K562 (cell line): ENCODE results near the gene FAM217B. TPM values are rescaled to one million over a fixed set of nuclear protein-coding genes. Genes with fewer than 3 reads are reported as not detected.

Experiments
- ATAC-seq: fragments of 200-7000 bp; cut with Tn5 transposase; 3 replicates; pipeline ENCODE4 v1.9.1; 2020; ENCODE audit warnings: moderate library complexity
- BruUV-seq: library from RNA; stranded (reverse); fragments of 400-500 nt; replicated peaks from 2 replicates; lab custom pipeline; 2021; lab: Mats Ljungman, UMichigan
- CTCF ChIA-PET: fragments of 300-600 bp; formaldehyde crosslinking; extraction: SDS; loops from one replicate; lab custom pipeline; 2021; ENCODE audit warnings: low intra/inter-chr PET ratio; lab: Yijun Ruan, JAX
- POLR2A ChIA-PET: fragments of 300-600, 350-650 bp; sonication (Branson Sonifier 250); formaldehyde crosslinking; extraction: SDS; loops from one replicate; lab custom pipeline; 2021; ENCODE audit warnings: antibody characterized with exemption, inconsistent platforms; lab: Yijun Ruan, JAX
- DNase-seq, 4 experiments: peaks; one replicate each; pipeline versions ENCODE4 v3.0.0 to v3.0.0-alpha.2; 2011 to 2018; ENCODE audit warnings: low spot score in 3 of 4, mixed read lengths in 3 of 4; ENCODE audit errors: extremely low read depth in 1 of 4
- FAIRE-seq: peaks from 2 replicates; lab custom pipeline; 2011; peaks lifted over from hg19 to GRCh38; lab: Jason Lieb, UNC
- H2AFZ ChIP-seq: 2 replicates; pipeline ENCODE4 v1.6.0; 2011; ENCODE audit warnings: low read depth, low read length, control low read depth, inconsistent platforms
- H3K27ac ChIP-seq: fragments of 200-600 bp; 3 replicates; pipeline ENCODE4 v1.8.0; 2011; ENCODE audit warnings: low read depth, mild to moderate bottlenecking, control low read depth, inconsistent platforms, low read length, moderate library complexity, mixed read lengths; ENCODE audit errors: extremely low read depth
- H3K27me3 ChIP-seq, 2 experiments: fragments of 300-600 bp in 1 of 2; 2 replicates in 1 of 2; 3 replicates in 1 of 2; pipeline versions ENCODE4 v1.6.0 to v1.8.0; 2011; ENCODE audit warnings: inconsistent platforms in 2 of 2, low read length in 2 of 2, mild to moderate bottlenecking in 1 of 2, mixed read lengths in 1 of 2, moderate library complexity in 1 of 2; ENCODE audit not compliant: control insufficient read depth in 2 of 2, insufficient read depth in 2 of 2
- H3K36me3 ChIP-seq: fragments of 300-600 bp; 3 replicates; pipeline ENCODE4 v1.8.0; 2011; ENCODE audit warnings: mild to moderate bottlenecking, low read length, inconsistent platforms; ENCODE audit not compliant: control insufficient read depth, insufficient read depth
- H3K4me1 ChIP-seq, 2 experiments: fragments of 200-600 bp in 1 of 2; replicated peaks in 1 of 2; 2 replicates in 1 of 2; 3 replicates in 1 of 2; pipeline versions ENCODE4 v1.5.1 to v1.8.0; 2011; ENCODE audit warnings: inconsistent platforms in 2 of 2, low read length in 2 of 2, mild to moderate bottlenecking in 1 of 2, mixed read lengths in 1 of 2, moderate library complexity in 1 of 2; ENCODE audit not compliant: control insufficient read depth in 2 of 2, insufficient read depth in 2 of 2
- H3K4me2 ChIP-seq: 2 replicates; pipeline ENCODE4 v1.6.1; 2011; ENCODE audit warnings: low read length, control low read depth, inconsistent platforms, mixed read lengths; ENCODE audit not compliant: insufficient read depth
- H3K4me3 ChIP-seq: fragments of 200-600 bp; sonication (generic), shearing (Covaris generic); 2 replicates; pipeline ENCODE4 v1.5.1; 2016; ENCODE audit warnings: control low read depth, inconsistent platforms
- H3K79me2 ChIP-seq: fragments of 200-600 bp; 3 replicates; pipeline ENCODE4 v1.8.0; 2011; ENCODE audit warnings: low read length, inconsistent platforms; ENCODE audit not compliant: control insufficient read depth, insufficient read depth
- H3K9ac ChIP-seq, 2 experiments: 2 replicates each; pipeline versions ENCODE4 v1.6.0 to v1.6.1; 2011; ENCODE audit warnings: low read depth in 2 of 2, low read length in 2 of 2, control low read depth in 1 of 2, inconsistent platforms in 1 of 2, mild to moderate bottlenecking in 1 of 2, mixed read lengths in 1 of 2; ENCODE audit not compliant: insufficient read depth in 1 of 2
- H3K9me1 ChIP-seq: one replicate; pipeline ENCODE4 v1.6.0; 2011; ENCODE audit warnings: inconsistent platforms, mild to moderate bottlenecking, low read length, moderate library complexity; ENCODE audit not compliant: control insufficient read depth, insufficient read depth
- H3K9me3 ChIP-seq: replicated peaks from 2 replicates; pipeline ENCODE4 v1.5.1; 2011; ENCODE audit warnings: low read depth, low read length, inconsistent platforms; ENCODE audit not compliant: control insufficient read depth, insufficient read depth
- H4K20me1 ChIP-seq: replicated peaks from 2 replicates; pipeline ENCODE4 v1.6.1; 2011; ENCODE audit warnings: low read length, inconsistent platforms, mixed read lengths; ENCODE audit not compliant: control insufficient read depth, insufficient read depth
- E2F5 ChIP-seq: sonication (generic); formaldehyde crosslinking; IDR thresholded peaks from 2 replicates; pipeline ENCODE4 v1.8.0; 2022; ENCODE audit warnings: mild to moderate bottlenecking, missing genetic modification reagents
- GTF2A2 ChIP-seq: IDR thresholded peaks from 2 replicates; pipeline ENCODE4 v1.6.1; 2016; ENCODE audit warnings: mild to moderate bottlenecking, missing genetic modification characterization, missing compliant biosample characterization
- HBP1 ChIP-seq: fragments of 450-650 bp; formaldehyde crosslinking; IDR thresholded peaks from 2 replicates; pipeline ENCODE4 v1.4.0; 2022; ENCODE audit warnings: missing genetic modification characterization
- HES1 ChIP-seq: fragments of 450-650 bp; IDR thresholded peaks from 2 replicates; pipeline ENCODE4 v1.6.1; 2016; ENCODE audit warnings: low read depth, mild to moderate bottlenecking, moderate library complexity
- HOXB6 ChIP-seq: fragments of 250-450 bp; sonication (Bioruptor Pico); IDR thresholded peaks from 2 replicates; pipeline ENCODE4 v1.5.1; 2022; ENCODE audit warnings: mild to moderate bottlenecking, borderline replicate concordance
- NCOA2 ChIP-seq, 2 experiments: fragments of 450-650 bp; IDR thresholded peaks; 2 replicates each; pipeline ENCODE4 v1.6.1; 2018; ENCODE audit warnings: mild to moderate bottlenecking in 2 of 2, moderate library complexity in 1 of 2; ENCODE audit not compliant: partially characterized antibody in 2 of 2
- SAFB2 ChIP-seq: fragments of 200-400 bp; formaldehyde crosslinking; IDR thresholded peaks from 2 replicates; pipeline ENCODE4 v1.6.1; 2018; ENCODE audit warnings: borderline replicate concordance, low read length, low read depth, moderate library complexity; ENCODE audit not compliant: severe bottlenecking
- SFPQ ChIP-seq: fragments of 200-400 bp; formaldehyde crosslinking; IDR thresholded peaks from 2 replicates; pipeline ENCODE4 v1.6.1; 2017; ENCODE audit warnings: mild to moderate bottlenecking, low read depth, low read length, moderate library complexity
- TCFL5 ChIP-seq: fragments of 250-450 bp; sonication (Bioruptor Pico); conservative IDR thresholded peaks from 2 replicates; pipeline ENCODE4 v1.6.1; 2021; ENCODE audit warnings: mild to moderate bottlenecking, moderate library complexity, matching md5 sums
- ZHX1 ChIP-seq: fragments of 150-350 bp; conservative IDR thresholded peaks from 2 replicates; pipeline ENCODE4 v1.6.1; 2014; ENCODE audit warnings: low read length
- ZNF324 ChIP-seq: fragments of 250-450 bp; sonication (Bioruptor Pico); IDR thresholded peaks from 2 replicates; pipeline ENCODE4 v1.4.0; 2020; ENCODE audit warnings: mild to moderate bottlenecking
- ZNF436 ChIP-seq: fragments of 250-450, 450-650 bp; sonication (Bioruptor Pico); formaldehyde crosslinking; IDR thresholded peaks from 2 replicates; pipeline ENCODE4 v1.7.0; 2020; ENCODE audit warnings: mild to moderate bottlenecking
- WGBS: fragments of 100-300 bp; shearing (Covaris generic); methylation state at CpG from one replicate; pipeline ENCODE4 v1.1.6; 2016; ENCODE audit warnings: low coverage, mixed read lengths; ENCODE audit not compliant: insufficient coverage; ENCODE audit errors: missing lambda C conversion rate; 5-methylcytosine and 5-hydroxymethylcytosine counted together
- in situ Hi-C: fragments of 300-500 bp; cut with MboI; formaldehyde crosslinking; loops from 4 replicates; pipeline ENCODE4 v1.15.0; 2018; ENCODE audit warnings: inconsistent platforms, mixed read lengths
- intact Hi-C: fragments of 100-400 bp; cut with micrococcal nuclease; formaldehyde crosslinking; loops from 2 replicates; pipeline ENCODE4 v1.14.2; 2022
- polyA plus RNA-seq, 8 experiments: library from polyadenylated mRNA; depleted of rRNA in 4 of 8; stranded (reverse) in 5 of 8; unstranded in 3 of 8; fragments of >200 nt; fragmentation: Nextera tagmentation in 2 of 8; fragmentation: Illumina TruSeq in 1 of 8; extraction: Ambion mirVana in 2 of 8; extraction: Trizol in 1 of 8; gene quantifications; 2 replicates each; pipeline versions ENCODE4 v1.2.1 to v1.2.3, GENCODE V29; 2011 to 2014; ENCODE audit warnings: inconsistent platforms in 1 of 8, missing spikeins in 1 of 8
- total RNA-seq, 7 experiments: library from RNA; depleted of rRNA in 6 of 7; stranded (reverse); fragments of >200 nt in 6 of 7; fragmentation: Illumina TruSeq in 2 of 7; extraction: Trizol in 2 of 7; gene quantifications; 2 replicates each; pipeline versions ENCODE4 v1.2.1 to v1.2.3, GENCODE V29; 2011 to 2021; ENCODE audit warnings: low replicate concordance in 1 of 7

Gene FAM217B
- total and polyA plus RNA-seq, 9 of the 15 experiments (the other 6 are each of a cell fraction or from before 2014, with no cell fraction given), result 4.8 to 11.4 (median 6.9) TPM

- Histone ChIP-seq H3K36me3 (no peaks in the 10 kb centered on the region), H3K4me2 (peak overlapping the region; percentile 82), H3K79me2 (peaks cover 1% of the 10 kb centered on the region; the same call in 1 of the 3 replicates), H3K27ac (peak overlapping the region; percentile 19; the same call in 1 of the 3 replicates), H3K9ac (peak overlapping the region; percentile 23 to 82), H3K27me3 (no peaks in the 10 kb centered on the region), H4K20me1 (no peaks in the 10 kb centered on the region), H3K9me3 (no peaks in the 10 kb centered on the region), H3K4me3 (peak overlapping the region; percentile 62), H2AFZ (peak overlapping the region; percentile 92), H3K9me1 (no peaks in the 10 kb centered on the region), H3K4me1 (peaks cover 0 to 24% of the 10 kb centered on the region in 2 experiments; a peak in 2 of 5 replicates)
- ATAC-seq, result peak; percentile 99
- peak; percentile 86 to 91 (median 86) for DNase-seq
- FAIRE-seq, result peak; percentile 62
- in situ Hi-C loops, result no loop called here
- 7% methylated on average over 51 of the region's 59 CpGs for WGBS
- POLR2A ChIA-PET, result interaction anchor here (0.6 to 1.3 kb wide), 4 partner anchors 7 to 203 kb away, joined by 3 to 4 read pairs (median 3); no protein-coding TSS in a partner anchor
- no TSS peak for BruUV-seq
- CTCF ChIA-PET, result interaction anchor here (0.6 to 1.1 kb wide), 3 partner anchors 14 to 423 kb away, joined by 3 read pairs; no protein-coding TSS in a partner anchor
- intact Hi-C loops, result no loop called here
- no peak for TF ChIP-seq TCFL5 (CRISPR knock-in tag)
- no peak for TF ChIP-seq ZNF324 (CRISPR knock-in tag)
- no peak for TF ChIP-seq E2F5 (CRISPR knock-in tag)
- no peak for TF ChIP-seq SFPQ
- no peak for TF ChIP-seq ZNF436
- no peak for TF ChIP-seq HOXB6 (CRISPR knock-in tag)
- TF ChIP-seq HES1, result no peak
- TF ChIP-seq ZHX1, result peak; percentile 47; the same call in 1 of the 2 replicates
- no peak for TF ChIP-seq GTF2A2 (tag)
- no peak for TF ChIP-seq NCOA2 (IDR thresholded peaks at IDR 0.05; ENCODE audit: partially characterized antibody in 2 of 2)
- TF ChIP-seq SAFB2, result no peak
- no peak for TF ChIP-seq HBP1 (CRISPR knock-in tag)
These were observed 6.2 kb upstream of the FAM217B start for GRCh38 chr20:59933849-59934585.
